OCI-LY7 (cell line): ENCODE data around the gene EXOC6B.

Experiments used
- CTCF ChIP-seq: fragments of 200-600 bp; sonication (generic); conservative IDR thresholded peaks from 2 replicates; pipeline ENCODE4 v1.5.1; 2014; ENCODE audit warnings: mild to moderate bottlenecking, antibody characterized with exemption, low read length, moderate library complexity, mixed read lengths
- EZH2phosphoT487 ChIP-seq: fragments of 200-600 bp; sonication (generic); IDR thresholded peaks from 2 replicates; pipeline ENCODE4 v1.6.1; 2018; ENCODE audit warnings: low read depth, borderline replicate concordance, mild to moderate bottlenecking, mixed run types, antibody characterized with exemption, low read length, moderate library complexity, mixed read lengths

- no peak for TF ChIP-seq CTCF
- TF ChIP-seq EZH2phosphoT487 = no peak
These were observed 144.5 kb downstream of the EXOC6B start for GRCh38 chr2:72681016-72681995.
